ENCODE data around the gene RPH3AL.
"Not testable (repeated sequence)": the region's sequence is repeated elsewhere in the genome, so short reads cannot be mapped to it uniquely, and the experiment has no call there.

RPH3AL gene

GRCh38 chr17:280901-281300, 71.7 kb downstream of the RPH3AL start:
- no peak for DNase-seq

GRCh38 chr17:280216-280615, 72.4 kb downstream of the RPH3AL start:
- DNase-seq, result no peak

DNA sequence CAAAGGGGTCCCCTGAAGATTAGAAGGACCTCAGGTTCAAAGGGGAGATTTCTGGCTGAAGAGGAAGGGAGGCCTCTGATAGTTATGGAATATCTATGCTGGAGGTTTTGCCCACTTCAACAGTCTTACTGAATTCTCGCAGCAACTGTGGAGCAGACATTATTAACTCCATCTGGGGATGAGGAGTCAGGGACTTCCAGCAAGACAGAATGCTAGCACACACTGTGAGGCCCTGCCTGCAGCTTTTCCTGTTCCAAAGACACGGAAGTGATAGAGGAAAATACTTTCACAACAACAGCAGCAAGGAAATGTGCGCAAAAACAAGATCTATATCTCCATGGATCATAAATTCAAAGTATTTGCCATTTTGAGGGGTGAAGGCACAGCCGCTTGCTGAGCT, 72.8 kb downstream of the RPH3AL start:
- no peak for DNase-seq

GRCh38 chr17:279331-279730, 73.3 kb downstream of the RPH3AL start:
- DNase-seq, result no peak

GRCh38 chr17:278676-279059, 73.9 kb downstream of the RPH3AL start:
- no peak for DNase-seq

GRCh38 chr17:278055-278675, 74.4 kb downstream of the RPH3AL start:
- no peak for DNase-seq

DNA sequence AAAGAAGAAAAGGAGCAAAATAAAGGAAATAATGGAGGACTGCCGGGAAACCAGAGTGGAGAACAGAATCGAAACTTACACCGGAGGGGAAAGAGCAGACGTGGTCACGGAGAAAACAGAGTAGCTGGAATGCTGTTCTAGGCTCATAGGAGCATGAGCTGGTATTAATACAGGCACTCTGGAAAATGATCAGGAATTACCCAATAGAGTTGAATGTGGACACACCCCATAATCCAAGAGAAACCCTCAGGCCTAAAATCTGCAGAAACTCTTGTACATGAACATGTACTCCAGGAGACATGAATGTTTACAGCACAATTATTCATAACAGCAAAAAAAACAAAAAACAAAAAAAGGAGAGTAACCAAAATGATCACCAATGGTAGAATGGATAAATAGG, 77.7 kb downstream of the RPH3AL start:
- DNase-seq, result no peak

DNA sequence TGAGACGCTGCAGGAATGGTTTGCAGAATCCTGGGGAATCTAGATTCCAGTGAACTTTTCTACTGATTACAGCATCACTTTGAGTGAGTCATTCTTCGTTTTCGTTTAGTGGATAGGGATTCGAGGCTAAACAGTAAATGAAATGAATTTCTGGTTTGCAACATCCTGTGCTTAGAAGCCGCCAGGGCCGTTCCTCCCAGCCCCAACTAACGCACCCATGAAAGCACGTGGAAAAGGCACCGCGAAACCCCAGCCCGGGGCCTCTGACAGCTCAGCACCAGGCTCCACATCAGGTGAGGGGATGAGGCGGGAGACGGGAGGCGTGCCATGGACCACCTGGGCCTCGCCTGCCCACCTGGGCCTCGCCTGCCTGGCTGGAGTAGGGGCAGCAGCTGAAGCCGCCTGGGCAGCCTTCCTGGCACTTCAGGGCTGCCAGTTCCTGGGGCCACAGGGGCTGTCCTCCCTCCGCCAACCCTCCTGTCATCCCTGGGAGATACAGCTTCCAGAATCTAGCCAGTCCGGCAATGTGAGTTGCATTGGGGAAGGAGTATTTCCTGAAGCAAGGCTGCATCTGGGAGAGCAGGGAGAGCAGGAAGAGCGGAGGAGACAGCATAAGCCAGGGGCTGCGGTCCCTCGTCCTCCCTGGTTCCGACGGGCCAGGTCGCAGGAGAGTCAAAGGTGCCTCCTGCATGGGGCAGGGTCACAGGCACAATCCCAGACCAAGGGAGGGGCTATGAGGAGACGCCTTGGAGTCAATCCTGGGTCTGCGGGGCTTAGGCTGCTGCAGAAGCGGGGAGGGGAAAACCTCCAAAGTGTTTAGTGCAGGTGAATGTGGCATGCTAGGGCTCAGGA, 78.4 kb downstream of the RPH3AL start:
- DNase-seq, result no peak

GRCh38 chr17:272856-273255, 79.8 kb downstream of the RPH3AL start:
- DNase-seq, result not testable (repeated sequence)

- DNase-seq, result not testable (repeated sequence)
These were observed 80.5 kb downstream of the RPH3AL start for GRCh38 chr17:271928-272623.

- no peak for DNase-seq
These were observed 82.7 kb downstream of the RPH3AL start for GRCh38 chr17:269616-270514.

GRCh38 chr17:266701-267667, 85.6 kb downstream of the RPH3AL start:
- no peak for DNase-seq

- DNase-seq, result no peak
These were observed 86.4 kb downstream of the RPH3AL start for GRCh38 chr17:266219-266618.

- no peak for DNase-seq
These were observed 86.9 kb downstream of the RPH3AL start for GRCh38 chr17:265718-266117.

GRCh38 chr17:263773-264172, 88.8 kb downstream of the RPH3AL start:
- DNase-seq, result no peak

GRCh38 chr17:263271-263670, 89.3 kb downstream of the RPH3AL start:
- no peak for DNase-seq

DNA sequence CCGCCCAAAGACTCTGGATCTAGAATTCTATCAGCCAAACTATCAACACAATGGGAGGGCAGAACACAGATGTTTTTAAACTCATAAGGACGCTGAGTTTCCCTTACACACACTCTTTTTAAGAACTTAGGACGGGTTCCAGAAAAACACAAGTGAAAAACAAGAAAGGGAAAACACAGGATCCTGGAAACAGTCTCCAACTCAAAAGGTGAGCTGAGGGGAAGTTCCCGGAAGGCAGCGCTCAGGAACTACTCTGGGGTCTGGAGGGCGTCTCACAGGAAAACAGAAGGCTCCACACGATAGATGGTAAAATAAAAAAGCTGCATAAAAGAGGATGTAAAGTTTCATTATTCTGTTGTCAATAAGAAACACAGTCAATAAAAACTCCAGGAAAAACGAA, 91.0 kb downstream of the RPH3AL start:
- no peak for DNase-seq

- DNase-seq, result no peak
These were observed 91.7 kb downstream of the RPH3AL start for GRCh38 chr17:260944-261343.

GRCh38 chr17:260031-260791, 92.4 kb downstream of the RPH3AL start:
- DNase-seq, result no peak

DNA sequence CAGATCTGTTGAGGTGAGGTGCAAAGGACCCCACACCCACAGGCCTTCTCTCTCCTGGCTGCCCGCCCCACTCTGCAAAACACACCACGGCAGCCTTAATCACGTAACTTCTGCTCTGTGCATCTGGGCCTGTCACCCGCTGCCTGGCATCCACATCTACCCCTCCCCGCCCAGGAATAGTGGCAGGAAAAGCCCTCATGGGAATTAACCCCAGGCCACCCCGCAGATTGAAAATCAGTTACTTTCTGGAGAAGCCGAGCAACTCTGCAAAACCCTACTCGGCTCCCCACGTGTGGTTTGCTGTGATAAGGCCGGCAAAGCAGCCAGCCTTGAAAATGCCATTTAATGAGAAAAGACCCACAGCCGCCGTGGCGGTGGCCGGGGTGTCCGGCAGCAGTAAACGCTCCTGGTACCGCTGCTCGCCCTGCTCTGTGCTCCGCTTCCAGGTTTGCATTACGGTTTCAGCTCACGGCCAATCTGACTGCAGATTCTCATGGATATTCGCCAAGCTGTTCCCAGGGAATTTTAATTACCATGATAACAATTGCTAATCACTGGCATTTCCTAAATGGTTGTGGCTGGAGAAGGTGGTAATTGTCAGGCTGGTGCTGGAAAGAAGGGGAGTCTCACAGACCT, 93.1 kb downstream of the RPH3AL start:
- DNase-seq, result no peak
